GM12874 (cell line): ENCODE measurements around the gene GLYATL3.

ENCODE experiments used
- CTCF ChIP-seq: IDR thresholded peaks from 2 replicates; pipeline ENCODE4 v1.5.1; 2011; ENCODE audit warnings: low read depth, mild to moderate bottlenecking, control low read depth, low read length, moderate library complexity; ENCODE audit not compliant: insufficient read depth

GLYATL3 gene

GRCh38 chr6:49517919-49518318, 18.2 kb downstream of the GLYATL3 start:
- no peak for TF ChIP-seq CTCF

GRCh38 chr6:49519660-49520059, 19.9 kb downstream of the GLYATL3 start:
- no peak for TF ChIP-seq CTCF

GRCh38 chr6:49522710-49523593, 23.2 kb downstream of the GLYATL3 start:
- no peak for TF ChIP-seq CTCF

- TF ChIP-seq CTCF, result no peak
Measured at GRCh38 chr6:49523901-49524300, 24.2 kb downstream of the GLYATL3 start.

GRCh38 chr6:49524541-49524940, 24.8 kb downstream of the GLYATL3 start:
- TF ChIP-seq CTCF, result no peak

- TF ChIP-seq CTCF, result no peak
Measured at GRCh38 chr6:49526598-49526997, 26.9 kb downstream of the GLYATL3 start.

GRCh38 chr6:49527320-49527719, 27.6 kb downstream of the GLYATL3 start:
- TF ChIP-seq CTCF, result no peak

GRCh38 chr6:49528571-49528970, 28.8 kb downstream of the GLYATL3 start:
- no peak for TF ChIP-seq CTCF
